SKM-1 (cell line): ENCODE results near the gene DLG2.
"Not testable (repeated sequence)": the region's sequence is repeated elsewhere in the genome, so short reads cannot be mapped to it uniquely, and the experiment has no call there.

ENCODE experiments used
- DNase-seq: peaks from one replicate; lab custom pipeline; 2025; ENCODE audit not compliant: unreplicated experiment; lab: John Stamatoyannopoulos, UW

The DLG2 gene

GRCh38 chr11:83625336-83625735 lies 2001.8 kb downstream of the DLG2 start:
- DNase-seq = no peak

- DNase-seq = no peak
These were observed 2009.5 kb downstream of the DLG2 start for GRCh38 chr11:83617671-83618070.

GRCh38 chr11:83613767-83614121 lies 2013.4 kb downstream of the DLG2 start:
- no peak for DNase-seq

- no peak for DNase-seq
These were observed 2014.0 kb downstream of the DLG2 start for GRCh38 chr11:83612891-83613766.

- no peak for DNase-seq
These were observed 2015.5 kb downstream of the DLG2 start for GRCh38 chr11:83611600-83611999.

GRCh38 chr11:83611031-83611430 lies 2016.1 kb downstream of the DLG2 start:
- no peak for DNase-seq

- DNase-seq = no peak
These were observed 2018.0 kb downstream of the DLG2 start for GRCh38 chr11:83609191-83609590.

GRCh38 chr11:83608571-83608970 lies 2018.6 kb downstream of the DLG2 start:
- DNase-seq = no peak

GRCh38 chr11:83601914-83602527 lies 2025.1 kb downstream of the DLG2 start:
- DNase-seq = no peak

GRCh38 chr11:83601201-83601913 lies 2025.8 kb downstream of the DLG2 start:
- no peak for DNase-seq

GRCh38 chr11:83600661-83601060 lies 2026.5 kb downstream of the DLG2 start:
- no peak for DNase-seq

- DNase-seq = no peak
These were observed 2028.1 kb downstream of the DLG2 start for GRCh38 chr11:83599066-83599465.

- DNase-seq = not testable (repeated sequence)
These were observed 2039.3 kb downstream of the DLG2 start for GRCh38 chr11:83587797-83588196.

- DNase-seq = no peak
These were observed 2043.3 kb downstream of the DLG2 start for GRCh38 chr11:83583757-83584366.

- DNase-seq = no peak
These were observed 2052.6 kb downstream of the DLG2 start for GRCh38 chr11:83574519-83574918.

GRCh38 chr11:83572581-83573496 lies 2054.3 kb downstream of the DLG2 start:
- no peak for DNase-seq

GRCh38 chr11:83571302-83571701 lies 2055.8 kb downstream of the DLG2 start:
- DNase-seq = no peak

- no peak for DNase-seq
These were observed 2057.9 kb downstream of the DLG2 start for GRCh38 chr11:83569134-83569805.

- DNase-seq = no peak
These were observed 2058.6 kb downstream of the DLG2 start for GRCh38 chr11:83568516-83568915.

GRCh38 chr11:83566950-83567349 lies 2060.2 kb downstream of the DLG2 start:
- DNase-seq = no peak
